VCaP (cell line): ENCODE measurements around the gene INTS4.
"Not testable (repeated sequence)": the region's sequence is repeated elsewhere in the genome, so short reads cannot be mapped to it uniquely, and the experiment has no call there.

ENCODE experiments used
- H3K27ac ChIP-seq: fragments of 450-650 bp; 2 replicates; pipeline ENCODE4 v1.5.1; 2017
- TF ChIP-seq, protein P1 (sequence below): fragments of 450-650 bp; conservative IDR thresholded peaks from 2 replicates; pipeline ENCODE4 v1.5.1; 2017; ENCODE audit warnings: mild to moderate bottlenecking, moderate library complexity

INTS4 gene

DNA sequence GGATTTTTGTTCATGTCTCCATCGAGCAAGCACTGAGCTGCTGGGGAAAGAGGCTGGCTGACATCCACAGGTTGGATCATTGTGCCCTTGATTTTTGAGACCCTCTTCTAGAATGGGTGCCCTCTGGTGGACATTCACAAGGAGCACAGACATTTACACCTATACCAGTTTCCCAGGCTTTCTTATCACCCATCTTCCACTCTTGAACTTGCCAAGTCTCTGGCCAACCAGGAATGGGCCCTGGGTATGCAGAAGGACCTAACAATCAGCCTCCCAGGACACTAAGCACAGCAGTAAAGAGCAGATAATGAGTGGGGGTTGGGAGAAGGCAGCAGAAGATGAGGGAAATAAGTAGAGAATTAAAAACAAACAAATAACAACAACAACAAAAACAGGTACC, 5.7 kb upstream of the INTS4 start:
- TF ChIP-seq, protein P1, sequence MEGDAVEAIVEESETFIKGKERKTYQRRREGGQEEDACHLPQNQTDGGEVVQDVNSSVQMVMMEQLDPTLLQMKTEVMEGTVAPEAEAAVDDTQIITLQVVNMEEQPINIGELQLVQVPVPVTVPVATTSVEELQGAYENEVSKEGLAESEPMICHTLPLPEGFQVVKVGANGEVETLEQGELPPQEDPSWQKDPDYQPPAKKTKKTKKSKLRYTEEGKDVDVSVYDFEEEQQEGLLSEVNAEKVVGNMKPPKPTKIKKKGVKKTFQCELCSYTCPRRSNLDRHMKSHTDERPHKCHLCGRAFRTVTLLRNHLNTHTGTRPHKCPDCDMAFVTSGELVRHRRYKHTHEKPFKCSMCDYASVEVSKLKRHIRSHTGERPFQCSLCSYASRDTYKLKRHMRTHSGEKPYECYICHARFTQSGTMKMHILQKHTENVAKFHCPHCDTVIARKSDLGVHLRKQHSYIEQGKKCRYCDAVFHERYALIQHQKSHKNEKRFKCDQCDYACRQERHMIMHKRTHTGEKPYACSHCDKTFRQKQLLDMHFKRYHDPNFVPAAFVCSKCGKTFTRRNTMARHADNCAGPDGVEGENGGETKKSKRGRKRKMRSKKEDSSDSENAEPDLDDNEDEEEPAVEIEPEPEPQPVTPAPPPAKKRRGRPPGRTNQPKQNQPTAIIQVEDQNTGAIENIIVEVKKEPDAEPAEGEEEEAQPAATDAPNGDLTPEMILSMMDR: peak; percentile 89

GRCh38 chr11:77999446-78000030, 5.1 kb upstream of the INTS4 start:
- peak overlapping the region; percentile 10; the same call in 1 of the 2 replicates for H3K27ac ChIP-seq

More for the DNA sequence above, 5.7 kb upstream of the INTS4 start:
- H3K27ac ChIP-seq: peak overlapping the region; percentile 10; the same call in 1 of the 2 replicates

GRCh38 chr11:77993902-77994301, 566 bp downstream of the INTS4 start:
- peak overlapping the region; percentile 92 for H3K27ac ChIP-seq
- TF ChIP-seq, protein P1: no peak

More at GRCh38 chr11:77999446-78000030, 5.1 kb upstream of the INTS4 start:
- TF ChIP-seq, protein P1: no peak

DNA sequence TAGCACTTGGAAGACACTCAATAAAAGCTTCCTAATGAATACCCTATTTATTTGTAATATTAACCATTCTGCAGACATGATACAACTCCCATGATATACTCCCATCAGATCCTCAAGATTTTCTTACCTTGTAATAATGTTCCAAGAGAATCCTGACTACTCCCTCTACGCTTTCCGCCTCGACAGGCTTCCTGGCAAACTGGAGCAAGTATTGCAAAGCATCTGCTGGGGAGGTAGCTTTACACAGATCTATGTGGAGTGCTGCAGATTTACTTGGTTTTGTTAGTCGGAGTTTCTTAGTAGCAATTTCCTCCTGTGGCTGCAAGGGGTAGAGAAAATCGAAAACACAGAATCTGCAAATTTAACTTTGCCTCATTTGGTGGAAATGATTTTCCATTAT, 3.5 kb downstream of the INTS4 start:
- TF ChIP-seq, protein P1: no peak

GRCh38 chr11:77986456-77986855, 8.0 kb downstream of the INTS4 start:
- H3K27ac ChIP-seq: not testable (repeated sequence)

More for the DNA sequence above, 3.5 kb downstream of the INTS4 start:
- no peak overlapping the region for H3K27ac ChIP-seq

GRCh38 chr11:77981346-77981947, 13.0 kb downstream of the INTS4 start:
- H3K27ac ChIP-seq: no peak overlapping the region
- TF ChIP-seq, protein P1: no peak

DNA sequence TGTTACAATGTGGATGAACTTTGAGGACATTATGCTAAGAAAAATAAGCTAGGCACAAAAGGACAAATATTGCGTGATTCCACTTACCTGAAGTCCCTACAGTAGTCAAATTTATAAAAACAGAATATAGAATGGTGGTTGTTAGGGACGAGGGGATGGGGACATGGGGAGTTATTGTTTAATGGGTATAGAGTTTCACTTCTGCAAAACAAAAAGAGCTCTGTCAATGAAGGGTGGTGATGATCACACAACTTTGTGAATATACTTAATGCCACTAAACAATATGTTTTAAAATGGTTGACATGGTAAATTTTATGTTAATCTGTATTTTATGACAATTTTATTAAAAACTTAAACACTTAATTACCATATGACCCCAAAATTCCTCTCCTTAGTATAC, 26.1 kb downstream of the INTS4 start:
- no peak overlapping the region for H3K27ac ChIP-seq

GRCh38 chr11:77967753-77968152, 26.7 kb downstream of the INTS4 start:
- H3K27ac ChIP-seq: no peak overlapping the region
- TF ChIP-seq, protein P1: no peak

More for the DNA sequence above, 26.1 kb downstream of the INTS4 start:
- TF ChIP-seq, protein P1: no peak
